IMR-90 (cell line): ENCODE data around the gene PAQR4. TPM values are rescaled to one million over a fixed set of nuclear protein-coding genes. Genes with fewer than 3 reads are reported as not detected.

Experiments used
- ATAC-seq: fragments of 200-7000 bp; cut with Tn5 transposase; 2 replicates; pipeline ENCODE4 v1.9.1; 2020; ENCODE audit warnings: low read depth, mild to moderate bottlenecking, moderate library complexity
- BruUV-seq: library from RNA; stranded (reverse); fragments of 400-500 nt; replicated peaks from 2 replicates; lab custom pipeline; 2021; lab: Mats Ljungman, UMichigan
- CTCF ChIA-PET: fragments of 300-600 bp; formaldehyde crosslinking; extraction: SDS; loops from one replicate; lab custom pipeline; 2021; ENCODE audit warnings: antibody characterized with exemption; lab: Yijun Ruan, JAX
- POLR2A ChIA-PET: fragments of 300-600 bp; sonication (Branson Sonifier 250); formaldehyde crosslinking; loops from one replicate; lab custom pipeline; 2022; ENCODE audit warnings: antibody characterized with exemption; ENCODE audit not compliant: unreplicated experiment; lab: Charles Lee
- DNase-seq: peaks from one replicate; pipeline ENCODE4 v3.0.0; 2013
- H2AFZ ChIP-seq: replicated peaks from 2 replicates; pipeline ENCODE3; 2013; ENCODE audit warnings: low read length, mild to moderate bottlenecking; ENCODE audit not compliant: poor library complexity
- H2AK5ac ChIP-seq: 2 replicates; pipeline ENCODE4 v1.6.1; 2013; ENCODE audit warnings: low read depth, low read length, inconsistent platforms
- H2AK9ac ChIP-seq: replicated peaks from 2 replicates; pipeline ENCODE3; 2013; ENCODE audit warnings: mild to moderate bottlenecking, low read depth, low read length, moderate library complexity; ENCODE audit not compliant: poor library complexity
- H2BK120ac ChIP-seq: 2 replicates; pipeline ENCODE4 v1.6.1; 2013; ENCODE audit warnings: low read depth, low read length, inconsistent platforms
- H2BK15ac ChIP-seq: 3 replicates; pipeline ENCODE4 v1.6.1; 2013; ENCODE audit warnings: low read depth, low read length, inconsistent platforms
- H2BK20ac ChIP-seq: 2 replicates; pipeline ENCODE4 v1.6.1; 2013; ENCODE audit warnings: low read depth, mild to moderate bottlenecking, inconsistent platforms, low read length, moderate library complexity
- H2BK5ac ChIP-seq: 2 replicates; pipeline ENCODE4 v1.6.1; 2013; ENCODE audit warnings: mild to moderate bottlenecking, low read depth, low read length, inconsistent platforms; ENCODE audit not compliant: poor library complexity, severe bottlenecking
- H3K14ac ChIP-seq: replicated peaks from 2 replicates; pipeline ENCODE4 v1.6.1; 2013; ENCODE audit warnings: low read depth, low read length, inconsistent platforms
- H3K18ac ChIP-seq: 2 replicates; pipeline ENCODE4 v1.6.1; 2013; ENCODE audit warnings: low read depth, low read length, control low read depth
- H3K23ac ChIP-seq: 2 replicates; pipeline ENCODE4 v1.6.1; 2013; ENCODE audit warnings: low read depth, low read length, inconsistent platforms
- H3K27ac ChIP-seq: 2 replicates; pipeline ENCODE4 v1.5.1; 2013; ENCODE audit warnings: mild to moderate bottlenecking, control low read depth, low read length; ENCODE audit not compliant: insufficient read depth
- H3K27me3 ChIP-seq: 2 replicates; pipeline ENCODE4 v1.6.1; 2013; ENCODE audit warnings: low read length; ENCODE audit not compliant: control insufficient read depth, insufficient read depth
- H3K36me3 ChIP-seq: 2 replicates; pipeline ENCODE4 v1.6.1; 2013; ENCODE audit warnings: low read length, mixed read lengths; ENCODE audit not compliant: control insufficient read depth, insufficient read depth
- H3K4ac ChIP-seq: 2 replicates; pipeline ENCODE4 v1.6.1; 2013; ENCODE audit warnings: low read depth, low read length, inconsistent platforms
- H3K4me1 ChIP-seq: 2 replicates; pipeline ENCODE4 v1.6.1; 2013; ENCODE audit warnings: low read length, mixed read lengths; ENCODE audit not compliant: control insufficient read depth, insufficient read depth
- H3K4me2 ChIP-seq: 2 replicates; pipeline ENCODE4 v1.6.1; 2013; ENCODE audit warnings: low read depth, mild to moderate bottlenecking, control low read depth, low read length, moderate library complexity
- H3K4me3 ChIP-seq: 2 replicates; pipeline ENCODE4 v1.5.1; 2013; ENCODE audit warnings: low read depth, mild to moderate bottlenecking, control low read depth, low read length, moderate library complexity; ENCODE audit not compliant: insufficient read depth
- H3K56ac ChIP-seq: 2 replicates; pipeline ENCODE4 v1.6.1; 2013; ENCODE audit warnings: low read length, inconsistent platforms; ENCODE audit not compliant: insufficient read depth; ENCODE audit errors: extremely low read depth
- H3K79me1 ChIP-seq, 2 experiments: 2 replicates each; pipeline ENCODE4 v1.6.1; 2013; ENCODE audit warnings: low read length in 2 of 2, inconsistent platforms in 1 of 2, low read depth in 1 of 2
- H3K9ac ChIP-seq: 2 replicates; pipeline ENCODE4 v1.6.1; 2013; ENCODE audit warnings: low read depth, low read length, control low read depth
- H3K9me1 ChIP-seq: 2 replicates; pipeline ENCODE4 v1.6.1; 2013; ENCODE audit warnings: low read length, inconsistent platforms; ENCODE audit not compliant: insufficient read depth
- H3K9me3 ChIP-seq: 2 replicates; pipeline ENCODE4 v1.6.1; 2013; ENCODE audit warnings: low read length; ENCODE audit not compliant: control insufficient read depth, insufficient read depth
- H4K20me1 ChIP-seq: 2 replicates; pipeline ENCODE4 v1.6.1; 2013; ENCODE audit warnings: low read length, inconsistent platforms; ENCODE audit not compliant: insufficient read depth
- H4K5ac ChIP-seq: 2 replicates; pipeline ENCODE4 v1.6.1; 2013; ENCODE audit warnings: mild to moderate bottlenecking, low read depth, low read length, control low read depth
- H4K8ac ChIP-seq, 2 experiments: 2 replicates each; pipeline ENCODE4 v1.6.1; 2013; ENCODE audit warnings: low read depth in 2 of 2, low read length in 2 of 2, control low read depth in 1 of 2, inconsistent platforms in 1 of 2
- H4K91ac ChIP-seq: 2 replicates; pipeline ENCODE4 v1.6.1; 2013; ENCODE audit warnings: low read depth, low read length, inconsistent platforms; ENCODE audit not compliant: insufficient read depth
- BHLHE40 ChIP-seq: fragments of 150-350 bp; IDR thresholded peaks from 2 replicates; pipeline ENCODE4 v1.6.1; 2016; ENCODE audit warnings: mild to moderate bottlenecking, low read depth, low read length
- CHD1 ChIP-seq: IDR thresholded peaks from 2 replicates; pipeline ENCODE4 v1.6.1; 2012; ENCODE audit warnings: low read depth, low read length, improper control_type of control experiment
- CTCF ChIP-seq: conservative IDR thresholded peaks from 2 replicates; pipeline ENCODE4 v1.5.1; 2012; ENCODE audit warnings: mild to moderate bottlenecking, low read depth, low read length, improper control_type of control experiment
- ELK1 ChIP-seq: fragments of 150-350 bp; IDR thresholded peaks from 2 replicates; pipeline ENCODE4 v1.6.1; 2016; ENCODE audit warnings: low read depth, mild to moderate bottlenecking, low read length, moderate library complexity, borderline replicate concordance
- FOS ChIP-seq: fragments of 150-350 bp; IDR thresholded peaks from 2 replicates; pipeline ENCODE4 v1.6.1; 2016; ENCODE audit warnings: low read depth, low read length
- MAFK ChIP-seq: IDR thresholded peaks from 2 replicates; pipeline ENCODE4 v1.6.1; 2012; ENCODE audit warnings: low read depth, low read length, improper control_type of control experiment
- MAZ ChIP-seq: IDR thresholded peaks from 2 replicates; pipeline ENCODE4 v1.6.1; 2012; ENCODE audit warnings: low read depth, mild to moderate bottlenecking, low read length, improper control_type of control experiment, moderate library complexity, borderline replicate concordance
- MXI1 ChIP-seq: IDR thresholded peaks from 2 replicates; pipeline ENCODE4 v1.6.1; 2012; ENCODE audit warnings: low read depth, mild to moderate bottlenecking, low read length, moderate library complexity, borderline replicate concordance
- POLR2A ChIP-seq: IDR thresholded peaks from 2 replicates; pipeline ENCODE4 v1.6.1; 2012; ENCODE audit warnings: mild to moderate bottlenecking, low read depth, low read length
- RCOR1 ChIP-seq: IDR thresholded peaks from 2 replicates; pipeline ENCODE4 v1.6.1; 2012; ENCODE audit warnings: mild to moderate bottlenecking, low read length, improper control_type of control experiment; ENCODE audit not compliant: insufficient replicate concordance
- RFX5 ChIP-seq: IDR thresholded peaks from 2 replicates; pipeline ENCODE4 v1.8.0; 2012; ENCODE audit warnings: low read depth, mild to moderate bottlenecking, low read length, moderate library complexity
- SMC3 ChIP-seq: fragments of 150-350 bp; IDR thresholded peaks from 2 replicates; pipeline ENCODE4 v1.6.1; 2016; ENCODE audit warnings: low read depth, mild to moderate bottlenecking, antibody characterized with exemption, low read length, moderate library complexity
- USF2 ChIP-seq: fragments of 150-350 bp; IDR thresholded peaks from 2 replicates; pipeline ENCODE4 v1.6.1; 2017; ENCODE audit warnings: mild to moderate bottlenecking, antibody characterized with exemption, low read length, low read depth
- WGBS, 2 experiments: methylation state at CpG; one replicate each; pipeline versions ENCODE4 v1.1.5 to v1.1.7; 2013; ENCODE audit warnings: missing lambda C conversion rate in 2 of 2; ENCODE audit not compliant: insufficient read length in 1 of 2; ENCODE audit errors: extremely low coverage in 2 of 2; 5-methylcytosine and 5-hydroxymethylcytosine counted together
- dilution Hi-C: fragments of 300-500 bp; cut with HindIII; formaldehyde crosslinking; loops from one replicate; pipeline ENCODE4 v1.14.3; 2018; ENCODE audit warnings: low sequenced_read_pairs; ENCODE audit not compliant: unreplicated experiment
- in situ Hi-C: fragments of 300-500 bp; cut with MboI; formaldehyde crosslinking; loops from 3 replicates; pipeline ENCODE4 v1.14.3; 2019; ENCODE audit warnings: low sequenced_read_pairs, inconsistent platforms, mixed read lengths
- intact Hi-C: fragments of 100-400 bp; cut with micrococcal nuclease; formaldehyde crosslinking; loops from 2 replicates; pipeline ENCODE4 v1.10.0; 2022
- polyA plus RNA-seq, 3 experiments: library from polyadenylated mRNA; depleted of rRNA; stranded (reverse); fragments of >200 nt; gene quantifications; 2 replicates each; pipeline ENCODE4 v1.2.3, GENCODE V29; 2012; ENCODE audit warnings: low replicate concordance in 1 of 3
- total RNA-seq: library from RNA; depleted of rRNA; stranded (reverse); fragments of >200 nt; gene quantifications from 2 replicates; pipeline ENCODE4 v1.2.3, GENCODE V29; 2012

Gene PAQR4
- total and polyA plus RNA-seq, 2 of the 4 experiments (the other 2 are of a cell fraction) = 2.2 to 10.0 TPM

- Histone ChIP-seq H2AFZ (peak overlapping the region; percentile 53), H4K91ac (peak overlapping the region; percentile 98), H3K27ac (peak overlapping the region; percentile 97), H4K5ac (peak overlapping the region; percentile 72), H3K36me3 (peaks cover 17% of the 10 kb centered on the region), H2BK120ac (peak overlapping the region; percentile 83), H3K18ac (peak overlapping the region; percentile 67), H3K79me1 (peaks cover 0 to 27% of the 10 kb centered on the region in 2 experiments; a peak in 2 of 4 replicates), H3K27me3 (no peaks in the 10 kb centered on the region; the same call in 1 of the 2 replicates), H2BK20ac (peak overlapping the region; percentile 75), H3K4me2 (peak overlapping the region; percentile 79), H3K23ac (peak overlapping the region; percentile 100), H3K4ac (peak overlapping the region; percentile 98), H3K4me3 (peak overlapping the region; percentile 77), H3K56ac (peak overlapping the region; percentile 100), H3K9me1 (no peaks in the 10 kb centered on the region), H3K9ac (peak overlapping the region; percentile 85), H2AK5ac (peak overlapping the region; percentile 90), H2BK15ac (peak overlapping the region; percentile 24; the same call in 1 of the 3 replicates), H3K4me1 (peaks cover 11% of the 10 kb centered on the region), H4K20me1 (peaks cover 31% of the 10 kb centered on the region), H3K9me3 (no peaks in the 10 kb centered on the region), H3K14ac (peak overlapping the region; percentile 98), H2BK5ac (peak overlapping the region; percentile 99), H4K8ac (peak overlapping the region; percentile 72 to 97), H2AK9ac (peak overlapping the region; percentile 99)
- CTCF ChIA-PET = interaction anchor here (2.7 kb wide), 1 partner anchor 10 kb away, joined by 12 read pairs; no protein-coding TSS in a partner anchor
- POLR2A ChIA-PET = interaction anchor here (2.0 kb wide), 1 partner anchor 10 kb away, joined by 7 read pairs; no protein-coding TSS in a partner anchor
- TSS peak; percentile 78 for BruUV-seq
- ATAC-seq = peak; percentile 46
- dilution Hi-C loops (no loop called here), in situ Hi-C loops (no loop called here), intact Hi-C loops (loop anchor here (1.0 kb wide), 1 partner anchor 38 kb away; no protein-coding TSS in a partner anchor)
- peak; percentile 94 for DNase-seq
- no CpG with 5 or more reads among the region's 25 CpGs for WGBS, 2 experiments
- no peak; the same call in 1 of the 2 replicates for TF ChIP-seq MXI1
- peak; percentile 38 for TF ChIP-seq CTCF
- no peak for TF ChIP-seq BHLHE40
- no peak for TF ChIP-seq SMC3
- peak; percentile 51 for TF ChIP-seq MAZ
- TF ChIP-seq MAFK = peak; percentile 37; the same call in 1 of the 2 replicates
- no peak for TF ChIP-seq RFX5
- TF ChIP-seq RCOR1 = peak; percentile 26
- TF ChIP-seq ELK1 = no peak
- TF ChIP-seq FOS = peak; percentile 80
- no peak; the same call in 1 of the 2 replicates for TF ChIP-seq CHD1
- peak; percentile 32 for TF ChIP-seq USF2
- TF ChIP-seq POLR2A = peak; percentile 34; the same call in 1 of the 2 replicates
Observed at GRCh38 chr16:3021449-3022207, 52.5 kb downstream of the PAQR4 start.
